GM19324 (cell line): Measurements from ENCODE around the gene SMCR8.
A peak's percentile ranks its signal among the peaks of the same experiment; 100 is the strongest.
"Not testable (repeated sequence)": the region's sequence is repeated elsewhere in the genome, so short reads cannot be mapped to it uniquely, and the experiment has no call there.

ENCODE experiments used
- ATAC-seq: cut with Tn5 transposase; IDR thresholded peaks from one replicate; pipeline ENCODE4 v1.9.1; 2021; ENCODE audit warnings: mild to moderate bottlenecking, moderate library complexity; ENCODE audit not compliant: unreplicated experiment, low FRiP score

SMCR8 gene

DNA sequence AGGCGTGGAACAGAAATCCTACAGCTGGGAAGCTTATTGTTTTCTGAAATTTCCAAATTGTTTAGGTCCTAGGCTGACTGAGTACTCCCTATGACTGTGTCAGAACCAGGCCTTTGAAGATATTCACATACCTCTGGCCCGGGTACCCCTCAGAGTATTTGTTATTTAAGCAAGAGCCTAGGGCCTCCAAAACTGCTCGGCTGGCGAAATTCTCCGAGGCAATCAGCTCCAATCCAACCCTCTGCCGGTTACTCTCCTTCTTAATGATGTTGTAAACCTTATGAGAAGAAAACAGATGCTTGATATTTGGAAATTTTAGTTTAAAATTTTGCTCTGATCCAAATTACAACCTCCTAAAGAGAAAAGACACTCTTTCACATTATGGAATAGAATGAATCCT lies 38.4 kb downstream of the SMCR8 start:
- no peak for ATAC-seq

DNA sequence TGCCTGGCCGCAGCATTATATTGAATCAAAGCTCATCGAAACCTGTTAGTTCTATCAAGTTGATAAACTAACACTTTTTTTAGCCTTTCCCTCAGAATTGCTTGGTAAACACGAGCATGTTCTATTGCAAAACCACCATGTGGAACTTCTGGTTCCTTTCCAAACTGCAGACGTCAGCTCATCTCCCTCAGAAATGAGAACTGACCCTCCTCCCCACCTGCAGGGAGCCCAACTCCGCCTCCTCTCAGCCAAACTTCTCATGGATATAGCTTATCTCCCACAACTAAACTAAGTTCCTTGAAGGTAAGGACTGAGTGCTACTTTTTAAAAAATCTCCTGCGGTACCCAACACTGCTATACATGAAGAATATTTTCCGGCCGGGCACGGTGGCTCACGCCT lies 41.5 kb downstream of the SMCR8 start:
- ATAC-seq, result no peak

DNA sequence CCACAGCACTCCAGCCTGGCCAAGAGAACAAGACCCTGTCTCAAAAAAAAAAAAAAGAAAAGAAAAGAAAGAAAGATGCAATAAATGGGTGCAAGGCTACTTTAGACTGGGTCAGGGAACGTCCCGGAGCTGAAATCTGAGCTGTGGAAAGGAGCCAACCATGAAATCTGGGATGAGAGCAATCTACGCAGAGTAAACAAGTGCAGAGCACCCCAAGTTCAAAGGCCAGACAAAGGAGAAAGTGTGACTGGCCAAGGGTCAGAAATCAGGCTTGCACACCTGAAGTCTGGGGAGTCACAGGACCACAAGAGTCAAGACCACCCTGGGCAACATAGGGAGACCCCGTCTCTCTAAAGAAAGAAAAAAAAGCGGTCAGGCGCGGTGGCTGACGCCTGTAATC lies 45.4 kb downstream of the SMCR8 start:
- no peak for ATAC-seq

DNA sequence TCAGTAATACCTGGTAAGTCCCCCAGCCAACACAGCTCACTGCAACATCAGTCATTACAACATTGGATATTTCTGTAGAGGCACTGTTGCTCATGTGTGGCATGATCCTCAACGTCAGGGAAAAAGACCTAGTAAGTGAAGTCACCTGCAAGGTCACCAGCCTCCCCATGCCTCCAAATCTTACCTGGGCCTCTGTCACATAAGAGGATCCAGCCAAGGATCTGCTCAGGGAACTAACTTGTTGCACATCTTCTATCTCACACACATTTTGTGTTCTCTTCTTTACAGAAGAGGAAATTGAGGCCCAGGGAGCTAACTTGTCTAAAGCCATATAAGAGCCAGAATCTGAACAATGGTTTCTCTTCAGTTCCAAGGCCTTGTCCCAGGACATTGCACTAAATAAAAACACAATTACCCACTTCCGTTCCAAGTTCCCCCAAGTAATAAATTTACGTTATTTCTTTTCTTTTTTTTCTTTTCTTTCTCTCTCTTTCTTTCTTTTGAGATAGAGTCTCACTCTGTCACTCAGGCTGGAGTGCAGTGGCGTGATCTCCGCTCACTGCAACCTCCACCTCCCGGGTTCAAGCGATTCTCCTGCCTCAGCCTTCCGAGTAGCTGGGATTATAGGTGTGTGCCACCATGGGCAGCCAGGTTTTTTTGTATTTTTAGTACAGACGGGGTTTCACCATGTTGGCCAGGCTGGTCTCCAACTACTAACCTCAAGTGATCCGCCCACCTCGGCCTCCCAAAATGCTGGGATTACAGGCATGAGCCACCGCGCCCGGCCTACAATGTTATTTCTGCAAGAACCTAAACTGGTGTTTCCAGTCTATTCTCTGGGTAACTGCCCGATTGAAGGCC lies 47.0 kb downstream of the SMCR8 start:
- no peak for ATAC-seq

DNA sequence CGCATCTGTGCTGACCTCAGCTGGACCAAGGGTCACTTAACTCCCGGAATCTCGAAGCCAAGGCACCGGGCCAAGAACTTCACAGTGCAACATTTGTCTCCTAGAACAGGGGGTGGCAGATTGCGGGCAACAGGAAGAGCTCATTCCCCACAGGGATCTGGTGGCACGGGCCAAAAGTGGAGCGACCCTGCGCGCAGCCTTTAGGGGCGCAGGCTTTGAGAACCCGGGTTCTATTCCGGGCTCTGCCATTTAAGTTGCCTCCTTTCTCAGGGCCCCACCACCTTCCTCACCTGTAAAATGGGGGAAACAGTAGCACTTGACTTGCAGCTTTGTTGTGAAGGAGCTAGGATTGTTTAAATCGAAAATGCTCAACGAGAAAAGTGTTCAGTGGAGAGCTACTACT lies 47.6 kb downstream of the SMCR8 start:
- ATAC-seq, result no peak

DNA sequence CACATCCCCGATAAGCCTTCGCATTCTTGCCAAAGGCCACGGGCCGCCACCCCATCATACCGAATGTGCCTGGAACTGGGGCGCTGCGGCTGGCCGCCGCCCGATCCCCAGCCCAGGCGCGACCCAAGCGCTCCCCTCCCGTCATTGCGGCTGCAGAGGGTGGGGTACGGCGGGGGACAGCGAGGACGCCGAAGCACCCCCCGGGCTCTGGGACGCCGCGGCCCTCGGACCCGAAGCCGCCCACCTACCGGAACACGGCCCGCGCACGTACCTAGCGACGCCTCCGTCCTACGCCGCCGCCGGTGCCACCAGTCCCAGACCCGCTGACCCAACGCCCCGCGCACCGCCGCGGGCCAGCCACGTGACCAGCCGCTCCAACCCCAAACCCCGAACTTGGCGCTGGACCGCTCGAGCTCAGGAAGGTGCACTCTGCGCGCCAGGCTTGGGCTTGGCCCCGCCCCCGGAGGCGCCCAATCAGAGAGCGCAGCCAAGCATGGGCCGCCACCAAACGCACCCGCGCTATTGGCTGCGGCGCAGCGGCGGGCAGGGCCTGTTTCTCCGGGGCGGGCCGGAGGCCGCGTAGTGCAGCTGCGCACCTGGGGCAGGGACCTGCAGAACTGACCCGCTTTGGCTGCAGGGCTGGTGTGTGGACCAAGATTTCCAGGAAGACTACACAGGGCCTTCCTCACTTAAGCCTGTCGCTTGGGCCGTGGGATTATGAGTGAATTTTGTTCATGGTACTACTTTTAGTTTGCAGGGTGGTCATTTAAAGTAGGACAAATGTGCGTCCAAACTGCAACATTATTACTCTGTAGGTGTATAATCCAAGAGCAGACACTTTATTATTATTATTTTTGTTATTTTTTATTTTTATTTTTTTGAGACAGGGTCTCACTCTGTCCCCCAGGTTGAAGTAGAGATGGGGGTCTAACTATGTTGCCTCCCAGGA lies 48.3 kb downstream of the SMCR8 start, which contains the start of gene SHMT1:
Gene SHMT1, minus strand, starts transcription at position 450 of the 949 bp plus-strand sequence. CDS start 7,569 bp downstream, outside the sequence.
- peak; percentile 97 for ATAC-seq

DNA sequence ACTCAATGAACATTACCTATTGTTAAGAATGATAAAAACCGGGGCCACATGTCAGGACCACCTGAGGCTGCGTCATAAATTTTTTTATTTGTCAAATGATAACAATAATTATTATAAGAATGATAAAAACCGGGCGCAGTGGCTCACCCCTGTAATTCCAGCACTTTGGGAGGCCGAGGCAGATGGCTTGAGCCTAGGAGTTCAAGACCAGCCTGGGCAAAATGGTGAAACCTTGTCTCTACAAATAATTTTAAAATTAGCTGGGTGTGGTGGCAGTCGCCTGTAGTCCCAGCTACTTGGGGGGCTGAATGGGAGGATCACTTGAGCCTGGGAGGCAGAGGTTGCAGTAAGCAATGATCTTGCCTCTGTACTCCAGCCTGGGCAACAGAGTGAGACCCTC lies 49.1 kb downstream of the SMCR8 start:
- ATAC-seq, result no peak

DNA sequence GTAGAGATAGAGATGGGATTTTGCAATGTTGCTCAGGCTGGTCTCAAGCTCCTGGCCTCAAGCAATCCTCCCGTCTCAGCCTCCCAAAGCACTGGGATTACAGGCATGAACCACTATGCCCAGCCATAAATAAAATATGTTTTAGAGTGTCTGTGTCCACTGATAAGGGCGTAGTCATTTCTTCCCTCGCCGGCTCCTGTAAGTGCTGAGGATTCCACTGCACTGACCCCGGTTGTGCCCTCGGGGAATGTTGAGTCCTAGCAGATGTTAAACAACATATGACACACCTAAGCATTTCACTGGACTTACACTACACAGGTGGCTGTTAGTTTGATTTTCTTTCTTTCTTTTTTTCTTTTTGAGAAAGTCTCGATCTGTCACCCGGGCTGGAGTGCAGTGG lies 53.9 kb downstream of the SMCR8 start:
- no peak for ATAC-seq

DNA sequence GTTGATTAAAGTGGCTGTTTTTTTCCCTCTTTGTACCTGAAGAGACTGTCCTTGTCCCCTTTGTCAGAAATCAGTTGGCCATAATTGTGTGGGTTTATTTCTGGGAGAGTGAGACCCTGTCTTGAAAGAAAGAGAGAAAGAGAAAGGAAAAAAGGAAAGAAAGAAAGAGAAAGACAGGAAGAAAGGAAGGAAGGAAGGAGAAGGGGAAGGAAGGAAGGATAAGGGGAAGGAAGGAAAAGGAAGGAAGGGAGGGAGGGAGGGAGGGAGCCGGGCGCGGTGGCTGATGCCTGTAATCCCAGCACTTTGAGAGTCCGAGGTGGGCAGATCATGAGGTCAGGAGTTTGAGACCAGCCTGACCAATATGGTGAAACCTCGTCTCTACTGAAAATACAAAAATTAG lies 55.7 kb downstream of the SMCR8 start:
- ATAC-seq, result no peak

DNA sequence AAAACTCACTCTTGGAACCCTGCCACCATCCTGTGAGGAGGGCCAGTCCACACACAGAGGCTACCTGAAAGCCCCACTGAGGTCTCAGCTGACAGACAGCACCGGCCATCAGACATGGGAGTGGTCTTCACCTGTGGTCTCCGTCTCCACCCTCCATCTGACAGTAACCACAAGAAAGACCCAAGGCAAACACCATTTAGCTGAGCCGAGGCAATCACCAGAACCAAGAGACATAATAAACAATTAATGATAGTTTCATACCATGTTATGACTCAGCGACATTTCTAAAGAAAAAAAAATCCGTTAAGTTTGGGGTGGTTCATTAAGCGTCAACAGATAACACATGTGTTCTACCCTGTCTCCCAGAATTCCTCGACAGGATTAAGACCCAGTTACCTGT lies 56.4 kb downstream of the SMCR8 start:
- ATAC-seq, result no peak

DNA sequence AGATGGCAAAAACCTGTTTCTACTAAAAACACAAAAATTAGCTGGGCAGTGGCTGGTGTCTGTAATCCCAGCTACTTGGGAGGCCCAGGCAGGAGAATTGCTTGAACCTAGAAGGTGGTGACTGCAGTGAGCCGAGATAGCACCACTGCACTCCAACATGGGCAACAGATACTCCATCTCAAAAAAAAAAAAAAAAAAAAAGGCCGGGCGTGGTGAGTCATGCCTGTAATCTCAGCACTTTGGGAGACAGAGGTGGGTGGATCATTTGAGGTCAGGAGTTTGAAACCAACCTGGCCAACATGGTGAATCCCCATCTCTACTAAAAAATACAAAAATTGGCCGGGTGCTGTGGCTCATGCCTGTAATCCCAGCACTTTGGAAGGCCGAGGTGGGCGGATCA lies 58.1 kb downstream of the SMCR8 start:
- ATAC-seq, result not testable (repeated sequence)

DNA sequence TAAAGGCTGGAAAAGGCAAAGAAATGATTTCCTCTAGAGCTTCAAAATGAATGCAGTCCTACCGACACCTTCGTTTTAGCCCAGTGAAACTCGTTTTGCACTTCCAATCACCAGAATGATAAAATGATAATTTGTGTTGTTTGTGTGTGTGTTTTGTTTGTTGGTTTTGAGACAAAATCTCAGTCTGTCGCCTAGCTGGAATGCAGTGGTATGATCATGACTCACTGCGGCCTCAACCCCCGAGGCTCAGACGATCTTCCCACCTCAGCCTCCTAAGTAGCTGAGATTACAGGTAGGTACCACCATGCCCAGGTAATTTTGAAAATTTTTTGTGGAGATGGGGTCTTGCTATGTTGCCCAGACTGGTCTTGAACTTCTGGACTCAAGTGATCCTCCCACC lies 59.1 kb downstream of the SMCR8 start:
- ATAC-seq, result no peak
